Endothelial cell of hepatic sinusoid (primary cell): ENCODE measurements around the gene DIO3.

ENCODE experiments used
- in situ Hi-C: cut with HindIII; loops from 2 replicates; pipeline ENCODE4 v1.10.0; 2017; ENCODE audit warnings: low sequenced_read_pairs

The DIO3 gene

DNA sequence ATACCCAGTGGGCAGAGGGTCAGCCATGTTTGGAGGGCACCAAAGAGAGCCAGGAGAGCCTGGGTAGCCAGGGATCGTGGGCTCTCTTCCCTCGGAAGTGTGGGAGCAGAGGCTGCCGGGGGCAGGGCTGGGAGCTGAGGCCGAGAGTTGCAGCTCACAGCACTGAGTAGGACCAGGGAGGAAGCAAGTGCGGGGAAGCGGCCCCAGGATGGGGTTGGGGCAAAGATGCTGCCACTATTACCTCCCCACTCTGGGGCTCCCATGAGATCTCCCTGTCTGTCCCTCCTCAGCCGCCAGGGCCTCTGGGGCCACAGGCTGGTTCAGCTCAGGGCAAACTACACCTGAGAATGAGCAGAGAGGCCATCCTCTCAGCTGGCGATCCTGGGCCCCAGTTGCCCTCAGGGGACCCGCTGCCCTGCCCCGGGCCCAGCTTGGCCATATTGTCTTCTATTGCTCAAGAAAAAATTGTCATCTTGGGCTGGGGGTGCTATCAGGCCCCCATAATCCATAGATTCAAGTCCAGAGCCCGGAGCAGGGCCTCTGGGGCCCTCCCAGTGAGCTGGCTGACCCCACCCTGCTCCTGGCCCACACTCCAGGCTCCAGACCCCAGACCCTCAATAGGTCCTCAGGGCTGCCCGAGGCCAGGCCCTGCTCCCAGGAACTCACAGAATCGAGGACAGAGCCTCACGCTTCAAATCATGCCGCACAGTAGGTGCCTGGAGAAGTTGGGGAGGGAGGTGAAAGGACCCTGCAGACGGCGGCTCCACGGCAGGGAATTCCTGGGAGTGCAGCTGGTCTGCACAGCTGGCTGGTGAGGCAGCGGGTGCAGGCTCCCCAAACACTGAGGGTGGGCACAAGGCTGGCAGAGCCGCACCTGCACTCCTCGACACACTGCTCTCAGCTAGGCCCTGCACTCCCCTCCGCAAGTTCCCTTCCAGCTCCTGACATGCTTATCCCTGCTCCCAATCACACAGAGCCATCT, 20.5 kb upstream of the DIO3 start:
- in situ Hi-C loops = no loop called here

DNA sequence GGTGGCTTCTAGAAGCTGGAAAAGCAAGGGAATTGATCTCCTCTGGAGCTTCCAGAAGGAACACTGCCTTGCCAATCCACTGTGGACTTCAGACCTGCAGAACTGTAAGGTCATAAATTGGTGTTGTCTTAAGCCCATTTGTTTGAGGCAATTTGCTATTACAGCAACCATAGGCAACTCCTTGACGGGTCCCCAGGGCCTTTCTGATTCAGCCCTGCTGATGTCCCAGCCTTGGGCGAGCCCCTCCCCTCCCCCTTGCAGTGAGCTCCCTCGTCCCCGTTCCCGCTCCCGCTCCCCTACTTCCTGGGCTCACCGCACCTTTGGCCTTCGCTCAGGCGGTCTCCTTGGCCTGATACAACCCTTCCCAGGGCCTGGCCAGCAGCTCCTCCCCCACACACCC, 18.9 kb upstream of the DIO3 start:
- in situ Hi-C loops = no loop called here

DNA sequence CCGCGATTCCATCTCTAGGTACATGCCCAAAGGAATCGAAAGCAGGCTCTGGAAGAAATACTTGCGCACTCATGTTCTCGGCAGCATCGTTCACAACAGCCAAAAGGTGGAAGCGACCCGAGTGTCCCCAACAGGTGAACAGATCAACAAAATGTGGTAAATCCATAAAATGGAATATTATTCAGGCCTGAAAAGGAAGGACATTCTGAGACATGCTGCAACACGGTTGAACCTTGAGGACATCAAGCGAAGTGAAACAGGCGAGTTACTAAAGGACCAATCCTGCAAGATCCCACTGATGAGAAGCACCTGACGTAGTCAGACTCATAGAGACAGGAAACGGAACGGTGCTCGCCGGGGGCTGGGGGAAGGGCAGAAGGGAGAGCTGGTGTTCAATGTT, 17.5 kb upstream of the DIO3 start:
- in situ Hi-C loops = no loop called here

- in situ Hi-C loops = no loop called here
These were observed 16.7 kb upstream of the DIO3 start for GRCh38 chr14:101544550-101544949.

- in situ Hi-C loops = no loop called here
These were observed 14.6 kb upstream of the DIO3 start for GRCh38 chr14:101546706-101547105.

GRCh38 chr14:101547107-101547738, 14.1 kb upstream of the DIO3 start:
- in situ Hi-C loops = no loop called here

GRCh38 chr14:101547961-101548669, 13.2 kb upstream of the DIO3 start:
- in situ Hi-C loops = no loop called here

DNA sequence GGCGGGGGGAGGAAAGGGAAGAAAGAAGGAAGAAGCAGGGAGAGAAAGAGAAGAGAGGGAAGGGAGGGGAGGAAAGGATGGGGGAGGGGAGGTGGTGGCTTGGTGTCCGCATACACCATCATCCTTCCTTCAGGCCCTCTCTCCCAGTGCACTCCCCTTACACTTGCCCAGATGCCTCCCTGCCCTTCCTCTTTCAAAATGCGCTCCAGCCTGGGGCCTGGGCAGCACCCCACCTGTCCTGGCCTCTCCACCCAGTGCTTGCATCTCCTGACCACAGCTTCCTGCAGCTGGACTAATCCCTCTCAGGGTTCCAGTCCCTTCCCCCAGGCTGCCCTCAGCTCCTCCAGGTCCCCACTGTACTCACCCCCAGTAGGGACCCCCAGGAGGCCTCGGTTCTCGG, 12.6 kb upstream of the DIO3 start:
- in situ Hi-C loops = no loop called here

DNA sequence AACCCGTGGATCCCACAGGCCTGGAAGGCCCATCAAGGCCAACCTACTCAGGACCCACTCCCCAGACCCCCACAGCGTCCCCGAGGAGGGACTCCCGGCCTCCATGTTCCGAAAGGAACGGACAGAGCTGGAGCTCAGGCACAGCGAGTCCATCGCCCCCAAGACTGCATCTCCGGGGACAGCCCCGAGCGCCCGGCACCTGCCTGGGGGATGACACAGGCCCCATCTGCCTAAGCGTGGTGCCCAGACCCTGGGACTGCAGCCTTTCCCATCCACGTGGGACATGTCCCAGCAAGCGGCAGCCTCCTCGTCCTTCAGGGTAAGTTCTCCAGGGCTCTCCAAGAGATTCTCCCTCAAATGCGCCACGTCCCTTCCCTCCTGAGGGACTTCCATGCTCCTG, 12.1 kb upstream of the DIO3 start:
- in situ Hi-C loops = no loop called here

GRCh38 chr14:101550202-101550912, 10.9 kb upstream of the DIO3 start:
- in situ Hi-C loops = loop anchor here (10.0 kb wide), 1 partner anchor 46 kb away; no protein-coding TSS in a partner anchor

GRCh38 chr14:101551729-101552595, 9.3 kb upstream of the DIO3 start:
- in situ Hi-C loops = loop anchor here (10.0 kb wide), 1 partner anchor 47 kb away; no protein-coding TSS in a partner anchor

- in situ Hi-C loops = loop anchor here (10.0 kb wide), 1 partner anchor 48 kb away; no protein-coding TSS in a partner anchor
These were observed 8.5 kb upstream of the DIO3 start for GRCh38 chr14:101552786-101553231.

- in situ Hi-C loops = loop anchor here (10.0 kb wide), 1 partner anchor 49 kb away; no protein-coding TSS in a partner anchor
These were observed 7.9 kb upstream of the DIO3 start for GRCh38 chr14:101553393-101553792.

DNA sequence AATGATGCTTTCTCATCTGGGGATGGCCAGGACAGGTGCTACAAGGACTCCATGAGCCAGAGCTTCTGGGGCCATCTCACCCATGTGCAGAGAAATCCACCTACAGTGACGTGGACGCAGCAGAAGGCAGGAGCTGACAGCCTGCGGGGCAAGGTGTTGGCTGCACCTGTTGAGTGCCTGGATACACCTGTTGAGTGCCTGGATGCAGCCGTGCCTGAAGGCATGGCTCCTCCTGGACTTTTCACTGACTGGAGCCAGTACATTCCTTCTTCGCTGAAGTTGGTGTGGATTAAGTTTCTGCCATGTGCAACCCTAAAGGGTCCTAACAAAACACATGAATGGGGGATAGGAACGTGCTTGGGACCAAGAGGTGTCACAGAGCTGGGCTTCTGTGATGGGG, 7.4 kb upstream of the DIO3 start:
- in situ Hi-C loops = loop anchor here (10.0 kb wide), 1 partner anchor 49 kb away; no protein-coding TSS in a partner anchor

DNA sequence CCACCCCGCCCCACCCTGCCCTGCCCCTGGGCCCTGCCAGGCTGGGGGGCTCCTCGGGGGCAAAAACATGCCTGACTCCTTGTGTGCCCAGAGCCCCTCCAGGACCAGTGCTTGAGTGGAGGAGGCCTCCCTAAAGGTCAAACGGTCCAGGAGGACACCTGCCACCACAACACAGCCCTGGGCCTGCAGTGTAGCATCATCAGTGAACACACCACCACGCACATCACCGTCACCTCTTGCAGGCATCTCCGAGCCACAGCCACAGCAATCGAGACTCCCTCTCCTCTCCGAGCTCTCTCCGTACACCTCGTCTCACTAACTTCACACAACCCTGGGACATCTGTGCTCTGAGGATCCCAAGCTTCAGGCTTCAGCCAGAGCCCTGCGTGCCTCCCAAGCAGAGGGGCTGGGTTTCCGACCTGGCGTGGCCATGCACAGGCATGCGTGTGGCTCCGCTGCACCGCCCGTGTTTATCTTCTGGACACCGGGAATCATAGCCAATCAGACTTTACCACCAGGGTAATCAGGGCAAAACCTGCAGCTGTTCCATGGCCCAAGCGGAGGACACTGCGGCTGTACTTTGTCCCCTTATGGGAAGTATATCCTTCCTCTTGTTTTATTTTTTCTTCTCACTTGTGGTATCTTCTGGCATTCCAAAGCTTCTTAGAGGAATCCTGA, 6.2 kb upstream of the DIO3 start:
- in situ Hi-C loops = loop anchor here (10.0 kb wide), 1 partner anchor 50 kb away; no protein-coding TSS in a partner anchor

DNA sequence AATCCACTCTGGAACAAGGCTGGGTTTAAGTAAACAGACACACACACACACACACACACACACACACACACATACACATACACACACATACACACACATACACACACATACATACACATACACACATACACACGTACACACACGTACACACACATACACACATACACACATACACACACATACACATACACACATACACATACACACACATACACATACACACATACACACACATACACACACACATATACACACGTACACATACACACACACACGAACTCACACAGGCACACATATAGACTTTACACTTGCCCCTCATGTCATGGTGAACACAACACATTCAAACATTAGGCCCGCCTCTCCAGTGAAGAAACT, 5.6 kb upstream of the DIO3 start:
- in situ Hi-C loops = loop anchor here (10.0 kb wide), 1 partner anchor 51 kb away; no protein-coding TSS in a partner anchor

DNA sequence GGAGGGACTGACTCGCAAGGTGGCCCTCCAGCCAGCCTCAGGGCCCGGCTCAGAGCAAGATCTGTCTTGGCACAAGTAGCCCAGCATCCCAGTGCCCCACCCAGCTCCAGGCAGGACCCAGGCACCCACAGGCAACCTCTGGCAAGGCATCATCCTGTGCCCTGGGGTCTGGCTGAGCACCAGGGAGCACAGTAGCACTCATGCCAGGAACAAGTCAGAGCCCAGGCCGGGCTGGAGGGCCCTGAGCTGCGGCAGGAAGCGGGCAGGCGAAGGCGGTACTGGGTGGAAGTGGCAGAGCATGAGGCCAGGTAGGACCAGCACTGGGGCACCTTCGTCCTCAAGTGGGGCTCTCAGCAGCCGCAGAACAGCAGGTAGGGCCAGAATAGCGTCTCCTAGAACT, 5.2 kb upstream of the DIO3 start:
- in situ Hi-C loops = loop anchor here (10.0 kb wide), 1 partner anchor 51 kb away; no protein-coding TSS in a partner anchor

GRCh38 chr14:101556566-101557320, 4.6 kb upstream of the DIO3 start:
- in situ Hi-C loops = loop anchor here (10.0 kb wide), 1 partner anchor 52 kb away; no protein-coding TSS in a partner anchor
